Uterus (tissue), 4 donors: ENCODE results near the gene TRIM38. TPM values are rescaled to one million over a fixed set of nuclear protein-coding genes. Genes with fewer than 3 reads are reported as not detected.

Experiments
- DNase-seq, 2 donors: peaks; one replicate each; pipeline ENCODE4 v3.0.0-alpha.2; 2019 to 2020
- H3K27ac ChIP-seq, 2 donors: fragments of 200-600 bp; sonication (generic); 1 replicate in 1 of 2; 2 replicates in 1 of 2; pipeline ENCODE4 v1.5.1; 2016 to 2018
- H3K27me3 ChIP-seq, 2 donors: fragments of 200-600 bp; sonication (generic); one replicate each; pipeline ENCODE4 v1.5.1; 2018 to 2019; ENCODE audit warnings: control low read depth in 1 of 2
- H3K36me3 ChIP-seq, 2 donors: fragments of 200-600 bp; sonication (generic); one replicate each; pipeline ENCODE4 v1.5.1; 2019; ENCODE audit warnings: control low read depth in 1 of 2
- H3K4me1 ChIP-seq, 2 donors: fragments of 200-600 bp; sonication (generic); one replicate each; pipeline ENCODE4 v1.5.1; 2018 to 2019; ENCODE audit warnings: control low read depth in 1 of 2
- H3K4me3 ChIP-seq, 2 donors: fragments of 200-600 bp; sonication (generic); 1 replicate in 1 of 2; 2 replicates in 1 of 2; pipeline ENCODE4 v1.5.1; 2018 to 2019; ENCODE audit warnings: mild to moderate bottlenecking in 1 of 2
- H3K9me3 ChIP-seq, 2 donors: fragments of 200-600 bp; sonication (generic); one replicate each; pipeline ENCODE4 v1.5.1; 2019; ENCODE audit warnings: control low read depth in 1 of 2
- CTCF ChIP-seq, 4 experiments: fragments of 200-600 bp in 2 of 4; fragments of 450-650 bp in 2 of 4; sonication (generic) in 2 of 4; IDR thresholded peaks; one replicate each; pipeline ENCODE4 v1.5.1; 2016 to 2019; ENCODE audit warnings: antibody characterized with exemption in 4 of 4, mild to moderate bottlenecking in 2 of 4, moderate library complexity in 1 of 4
- POLR2A ChIP-seq, 2 donors: fragments of 450-650 bp; IDR thresholded peaks; one replicate each; pipeline ENCODE4 v1.6.1; 2016; ENCODE audit warnings: antibody characterized with exemption in 2 of 2, mild to moderate bottlenecking in 1 of 2, moderate library complexity in 1 of 2
- intact Hi-C: fragments of 100-400 bp; cut with DNase I; formaldehyde crosslinking; loops from one replicate; pipeline ENCODE4 v1.15.1; 2023; ENCODE audit warnings: low total_unique reads
- total RNA-seq, 4 donors: library from RNA; depleted of rRNA in 3 of 4; stranded (reverse); fragments of >200 nt in 3 of 4; gene quantifications; one replicate each; pipeline versions ENCODE4 v1.1.0 to v1.2.4, GENCODE V29; 2014 to 2023
- donor health status: DM: yes; HTN: yes; CAD: no.

TRIM38 gene
- total RNA-seq, 4 donors from 2014 or later, result 9.1 to 18.5 (median 10.6) TPM

GRCh38 chr6:25961619-25962148 lies 918 bp upstream of the TRIM38 start:
- peak overlapping the region; percentile 42 to 60 for H3K4me3 ChIP-seq
- H3K27ac ChIP-seq, result peak overlapping the region; percentile 91 to 97
- peaks cover 4 to 8% of the 10 kb centered on the region in 2 donors for H3K4me1 ChIP-seq
- no peak for DNase-seq
- H3K36me3 ChIP-seq, result no peaks in the 10 kb centered on the region
- H3K9me3 ChIP-seq, result peaks cover 0 to 4% of the 10 kb centered on the region in 2 donors
- intact Hi-C loops, result no loop called here
- TF ChIP-seq POLR2A (IDR thresholded peaks at IDR 0.05) (no peak), CTCF (IDR thresholded peaks at IDR 0.05) (no peak)
- no peaks in the 10 kb centered on the region for H3K27me3 ChIP-seq

GRCh38 chr6:25963426-25964123 lies 973 bp downstream of the TRIM38 start:
- peaks cover 8 to 11% of the 10 kb centered on the region in 2 donors for H3K4me1 ChIP-seq
- no peak for TF ChIP-seq POLR2A (IDR thresholded peaks at IDR 0.05)
- no peak for TF ChIP-seq CTCF (IDR thresholded peaks at IDR 0.05)
- DNase-seq, result no peak

GRCh38 chr6:25965058-25965457 lies 2.5 kb downstream of the TRIM38 start:
- peaks cover 0 to 4% of the 10 kb centered on the region in 2 donors for H3K9me3 ChIP-seq
- TF ChIP-seq POLR2A (IDR thresholded peaks at IDR 0.05) (no peak), CTCF (IDR thresholded peaks at IDR 0.05) (no peak)
- no peak overlapping the region for H3K4me3 ChIP-seq
- H3K4me1 ChIP-seq, result peaks cover 8 to 11% of the 10 kb centered on the region in 2 donors
- no peak overlapping the region for H3K27ac ChIP-seq
- H3K27me3 ChIP-seq, result no peaks in the 10 kb centered on the region
- intact Hi-C loops, result no loop called here
- DNase-seq, result no peak
- H3K36me3 ChIP-seq, result no peaks in the 10 kb centered on the region

More at GRCh38 chr6:25963426-25964123, 973 bp downstream of the TRIM38 start:
- Histone ChIP-seq H3K9me3 (peaks cover 0 to 4% of the 10 kb centered on the region in 2 donors), H3K36me3 (no peaks in the 10 kb centered on the region), H3K4me3 (peak overlapping the region; percentile 42 to 60), H3K27me3 (no peaks in the 10 kb centered on the region), H3K27ac (peak overlapping the region; percentile 91 to 97)
- intact Hi-C loops, result no loop called here

GRCh38 chr6:25966711-25967110 lies 4.1 kb downstream of the TRIM38 start:
- intact Hi-C loops, result no loop called here
- TF ChIP-seq CTCF (IDR thresholded peaks at IDR 0.05), result no peak
- no peak for DNase-seq
- Histone ChIP-seq H3K9me3 (no peaks in the 10 kb centered on the region), H3K27me3 (no peaks in the 10 kb centered on the region), H3K4me3 (no peak overlapping the region), H3K4me1 (peaks cover 11 to 13% of the 10 kb centered on the region in 2 donors), H3K36me3 (no peaks in the 10 kb centered on the region), H3K27ac (no peak overlapping the region)

GRCh38 chr6:25968769-25969168 lies 6.2 kb downstream of the TRIM38 start:
- H3K27ac ChIP-seq, result no peak overlapping the region
- no peaks in the 10 kb centered on the region for H3K9me3 ChIP-seq
- no peak overlapping the region for H3K4me3 ChIP-seq
- intact Hi-C loops, result no loop called here
- DNase-seq, result no peak
- H3K27me3 ChIP-seq, result no peaks in the 10 kb centered on the region
- H3K4me1 ChIP-seq, result peaks cover 11 to 13% of the 10 kb centered on the region in 2 donors
- no peaks in the 10 kb centered on the region for H3K36me3 ChIP-seq
- TF ChIP-seq CTCF (IDR thresholded peaks at IDR 0.05), result no peak
- TF ChIP-seq POLR2A (IDR thresholded peaks at IDR 0.05), result no peak
